GM20431 (cell line): ENCODE results near the gene ADCY3.

Experiments
- in situ Hi-C: fragments of 300-500 bp; cut with MseI, MboI; formaldehyde crosslinking; loops from one replicate; pipeline ENCODE4 v1.15.0; 2020; ENCODE audit warnings: low sequenced_read_pairs; ENCODE audit not compliant: unreplicated experiment

Gene ADCY3

DNA sequence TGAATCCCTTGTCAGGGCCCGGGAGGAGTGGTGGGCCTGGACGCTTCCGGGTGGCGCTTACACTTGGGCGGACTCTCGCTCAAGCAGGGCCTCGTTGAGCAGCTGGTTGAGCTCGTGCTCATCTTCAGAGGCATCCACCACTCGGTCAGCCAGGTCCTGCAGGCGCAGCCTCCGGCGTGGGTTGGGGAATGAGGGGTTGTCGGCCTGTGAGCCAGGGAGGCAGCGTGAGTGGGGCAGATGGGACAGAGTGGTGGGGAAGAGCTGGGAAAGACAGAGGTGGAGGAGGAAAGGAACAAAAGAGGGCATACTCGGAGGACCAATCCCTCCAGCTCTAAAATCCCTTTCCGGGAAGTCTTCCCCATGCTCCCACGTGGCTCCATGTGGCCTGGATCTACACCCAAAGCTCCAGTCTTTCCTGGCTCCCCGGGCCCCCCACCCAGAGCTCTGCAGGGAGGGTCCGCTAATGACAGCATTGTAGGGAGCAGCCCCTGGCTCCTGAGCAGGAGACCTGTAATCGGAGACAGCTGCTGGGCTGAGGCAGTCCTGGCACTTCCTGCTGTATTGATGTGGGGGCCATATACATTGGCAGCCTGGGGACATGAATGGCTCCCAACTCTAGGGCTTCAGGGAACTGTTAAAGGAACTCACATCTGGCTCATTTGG lies 85.2 kb downstream of the ADCY3 start:
- in situ Hi-C loops: no loop called here

DNA sequence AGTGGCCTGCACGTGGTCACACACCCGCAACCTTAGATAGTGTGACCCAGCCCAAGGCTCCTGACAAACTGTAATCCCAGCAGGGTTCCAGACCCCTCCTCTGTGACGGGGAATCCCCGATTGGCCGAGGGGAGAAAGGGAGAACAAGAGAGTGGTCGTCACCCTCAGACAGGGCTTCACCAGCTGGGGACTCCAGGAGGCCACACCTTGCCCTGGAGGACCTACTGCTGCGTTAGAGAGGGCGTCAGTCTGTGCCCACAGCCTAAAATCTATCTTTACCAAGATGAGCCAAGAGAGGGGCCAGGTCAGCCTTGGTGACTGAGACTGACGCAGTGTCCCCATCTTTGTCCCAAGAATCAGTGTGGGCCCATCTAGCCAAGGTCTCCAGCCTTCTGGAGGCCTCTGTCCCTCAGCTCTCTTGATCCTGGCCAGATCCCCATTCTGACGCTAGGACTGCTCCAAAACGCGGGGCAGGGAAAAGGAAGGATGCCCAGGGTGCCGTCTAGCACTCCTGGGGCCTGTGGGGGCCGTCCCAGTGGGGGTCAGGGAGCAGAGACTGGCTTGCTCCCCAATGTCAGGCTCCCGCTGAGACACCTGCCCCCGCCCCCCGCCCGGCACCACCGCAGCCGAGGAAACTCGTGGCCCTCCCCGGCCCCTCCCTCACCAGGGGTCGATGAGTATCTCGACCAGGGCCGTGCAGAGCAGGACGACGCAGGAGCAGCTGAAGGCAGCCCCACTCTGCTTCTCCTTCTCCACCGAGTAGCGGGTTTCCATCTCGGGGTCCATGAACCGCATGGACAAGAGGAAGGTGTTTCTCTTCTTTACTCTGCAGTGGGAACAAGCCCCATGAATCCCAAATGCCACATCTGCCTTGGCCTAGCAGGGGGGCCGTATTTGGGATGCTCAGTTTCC lies 86.0 kb downstream of the ADCY3 start:
- in situ Hi-C loops: no loop called here

DNA sequence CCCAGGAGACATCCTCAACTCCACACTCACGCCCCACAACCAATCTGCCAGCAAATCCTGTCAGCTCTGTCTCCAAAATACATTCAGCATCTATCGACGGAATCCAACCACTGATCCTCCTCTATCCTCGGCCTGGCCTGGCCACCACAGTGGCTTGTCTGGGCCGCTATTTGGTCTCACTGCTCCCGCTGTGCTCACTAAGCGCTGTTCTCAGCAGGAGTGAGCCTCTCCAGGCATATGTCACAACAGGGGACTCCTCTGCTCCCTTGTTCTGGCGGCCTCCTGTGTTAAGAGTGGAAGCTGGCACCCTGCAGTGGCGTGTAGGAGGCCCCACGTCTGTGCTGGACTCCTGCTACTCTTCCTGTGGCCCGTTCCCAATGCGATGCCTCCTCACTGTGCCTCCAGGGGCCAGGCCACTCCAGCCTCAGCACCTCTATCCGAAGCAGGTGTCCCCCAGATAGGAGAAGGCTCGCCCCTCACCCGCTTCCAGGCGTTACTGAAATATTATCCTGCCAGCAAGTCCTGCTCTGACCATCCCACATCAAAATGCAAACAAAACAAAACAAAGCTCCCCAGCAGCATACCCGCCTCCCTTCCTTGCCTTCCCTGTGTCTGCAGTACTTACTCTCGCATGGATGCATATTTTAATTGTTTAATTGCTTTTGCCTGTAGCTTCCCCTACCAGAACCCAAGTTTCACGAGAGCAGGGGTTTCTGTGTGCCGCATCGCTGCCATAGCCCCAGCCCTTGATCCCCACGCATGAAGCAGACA lies 86.9 kb downstream of the ADCY3 start:
- in situ Hi-C loops: no loop called here

DNA sequence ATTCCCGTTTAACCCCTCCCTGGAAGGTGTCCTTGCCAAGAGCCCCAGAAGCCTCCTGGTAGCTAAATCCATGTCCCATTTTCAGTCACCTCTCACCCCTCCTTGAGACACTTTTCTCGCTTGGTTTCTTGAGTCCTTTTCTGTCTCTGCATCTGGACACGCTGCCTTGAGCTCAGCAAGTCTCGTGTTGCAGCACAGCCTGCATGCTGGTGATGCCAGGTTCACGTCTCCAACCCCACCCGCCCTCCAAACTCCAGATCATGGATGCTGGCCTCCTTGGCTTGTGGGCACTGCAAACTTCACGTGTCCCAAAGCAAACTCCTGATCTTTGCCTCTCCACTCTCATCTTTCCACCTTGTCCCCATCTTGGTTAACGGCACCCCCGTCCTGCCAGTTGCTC lies 87.5 kb downstream of the ADCY3 start:
- in situ Hi-C loops: no loop called here

DNA sequence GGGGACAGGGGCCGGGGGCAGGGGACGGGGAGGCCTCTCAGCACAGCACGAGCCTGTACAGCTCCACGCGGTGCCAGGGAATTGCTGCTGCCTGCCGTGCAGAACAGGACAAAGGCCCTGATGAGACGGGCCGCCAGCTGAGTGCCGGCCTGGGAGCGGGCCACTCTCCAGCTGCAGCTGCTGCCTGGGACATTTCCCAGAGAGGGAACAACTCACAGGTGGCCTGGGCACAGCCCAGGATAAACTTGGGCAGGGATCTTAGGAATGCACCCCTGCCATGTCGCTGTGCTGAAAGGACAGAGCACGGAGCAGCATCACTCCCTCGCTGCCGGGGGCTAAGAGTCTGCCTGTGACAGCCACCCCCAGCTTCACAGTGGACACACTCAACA lies 88.0 kb downstream of the ADCY3 start:
- in situ Hi-C loops: no loop called here

DNA sequence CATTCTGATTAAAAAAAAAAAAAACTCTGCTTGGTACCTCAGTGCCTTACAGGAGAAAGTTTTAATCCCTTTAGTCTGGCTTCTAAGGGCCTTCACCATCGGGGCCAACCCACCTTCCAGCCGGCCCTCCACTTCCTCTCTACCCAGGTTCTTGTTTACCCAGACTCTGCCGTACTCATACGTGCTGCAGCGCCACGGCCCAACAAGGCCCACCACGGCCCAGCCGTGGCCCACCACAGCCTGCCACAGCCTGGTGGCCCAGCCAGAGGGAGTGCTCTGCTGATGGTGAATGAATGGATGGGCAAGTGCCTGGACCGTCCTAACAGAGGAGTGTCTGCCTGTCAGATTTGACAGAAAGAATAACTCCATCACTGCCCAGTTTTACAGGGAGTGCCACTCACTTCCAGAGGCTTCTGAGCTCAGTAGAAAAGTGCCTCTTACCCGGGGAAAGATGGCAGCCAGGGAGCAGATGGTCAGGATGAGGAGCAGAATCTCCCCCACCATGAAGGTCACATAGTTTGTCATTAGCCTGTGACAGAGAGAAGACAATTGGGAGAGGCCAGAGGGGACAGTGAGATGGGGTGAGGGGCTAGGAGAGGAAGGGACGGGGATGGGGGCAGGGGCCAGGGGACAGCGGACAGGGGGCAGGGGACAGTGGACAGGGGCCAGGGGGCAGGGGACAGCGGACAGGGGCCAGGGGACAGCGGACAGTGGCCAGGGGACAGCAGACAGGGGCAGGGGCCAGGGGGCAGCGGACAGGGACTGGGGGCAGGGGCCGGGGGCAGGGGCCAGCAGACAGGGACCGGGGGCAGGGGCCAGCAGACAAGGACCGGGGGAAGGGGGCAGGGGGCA lies 88.6 kb downstream of the ADCY3 start:
- in situ Hi-C loops: no loop called here

DNA sequence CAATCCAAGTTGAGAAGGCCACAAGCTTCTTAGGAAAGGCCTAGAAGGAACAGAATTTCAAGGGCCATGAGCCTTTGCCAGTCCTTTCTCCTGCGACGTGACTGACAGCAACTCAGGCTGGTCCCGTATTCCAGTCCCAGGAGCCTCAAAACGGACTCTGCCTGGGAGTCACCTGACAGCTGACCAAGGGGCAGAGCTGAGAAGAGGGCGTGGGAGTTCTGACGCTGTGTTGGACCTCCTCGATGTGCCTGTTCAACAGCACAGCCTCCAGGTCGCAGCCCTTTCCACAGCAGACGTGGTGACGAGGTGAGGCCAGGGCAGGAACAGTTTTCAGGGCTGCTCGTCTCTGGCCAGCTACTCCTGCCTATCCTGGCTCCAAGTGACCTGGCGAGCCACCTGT lies 89.3 kb downstream of the ADCY3 start:
- in situ Hi-C loops: no loop called here

DNA sequence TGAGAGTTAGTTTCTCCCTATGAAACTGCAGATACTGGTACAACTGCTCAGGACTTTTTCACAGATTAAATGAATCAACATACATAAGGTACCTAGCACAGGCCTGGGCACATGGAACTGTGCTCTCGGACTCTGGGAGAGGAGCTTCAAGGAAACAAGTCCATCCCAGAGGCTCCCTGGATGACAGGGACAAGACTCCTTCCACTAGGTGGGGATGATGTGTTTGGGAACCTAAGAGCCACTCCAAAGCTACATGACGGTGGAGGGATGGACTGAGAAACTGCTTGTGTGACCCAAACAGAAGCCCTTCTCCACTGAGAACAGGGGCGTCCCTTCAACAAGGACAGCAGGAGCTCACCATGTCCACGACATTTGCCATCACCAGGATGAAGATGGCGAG lies 89.7 kb downstream of the ADCY3 start:
- in situ Hi-C loops: no loop called here

DNA sequence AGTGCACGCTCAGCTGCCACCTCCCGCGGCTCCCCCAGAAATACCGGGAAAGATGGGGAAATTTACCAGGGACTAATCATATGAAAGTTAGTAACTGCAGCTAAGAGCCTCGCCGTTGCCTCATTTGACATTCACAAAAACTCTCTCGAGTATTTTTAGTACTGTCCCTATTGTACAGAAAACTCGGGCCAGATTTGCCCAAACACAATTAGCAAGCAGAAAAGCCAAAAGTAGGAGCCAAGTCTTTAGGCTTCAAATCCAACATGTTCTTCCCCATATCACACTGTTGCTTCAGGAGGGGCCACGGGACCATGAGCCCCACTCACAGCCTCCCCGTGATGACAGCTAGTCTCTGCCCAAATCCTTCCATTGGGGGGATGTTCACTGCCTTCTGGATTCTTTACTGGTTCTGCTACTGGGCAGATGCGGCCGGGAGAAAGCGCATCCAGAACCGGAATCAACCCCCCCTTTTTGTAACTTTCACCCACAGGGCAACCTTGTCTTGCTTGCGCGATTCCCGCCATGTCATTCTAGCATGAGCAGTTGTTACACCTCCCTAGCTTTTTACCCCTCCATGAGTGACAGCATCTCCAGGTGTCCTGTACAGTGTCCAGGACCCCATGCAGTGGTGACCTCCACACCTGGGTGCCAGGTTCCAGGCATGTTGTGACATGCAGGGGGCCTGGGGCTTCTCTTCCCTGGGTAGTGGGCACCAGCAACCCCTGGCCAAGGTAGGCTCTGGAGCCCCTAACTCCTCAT lies 91.6 kb downstream of the ADCY3 start:
- in situ Hi-C loops: no loop called here

DNA sequence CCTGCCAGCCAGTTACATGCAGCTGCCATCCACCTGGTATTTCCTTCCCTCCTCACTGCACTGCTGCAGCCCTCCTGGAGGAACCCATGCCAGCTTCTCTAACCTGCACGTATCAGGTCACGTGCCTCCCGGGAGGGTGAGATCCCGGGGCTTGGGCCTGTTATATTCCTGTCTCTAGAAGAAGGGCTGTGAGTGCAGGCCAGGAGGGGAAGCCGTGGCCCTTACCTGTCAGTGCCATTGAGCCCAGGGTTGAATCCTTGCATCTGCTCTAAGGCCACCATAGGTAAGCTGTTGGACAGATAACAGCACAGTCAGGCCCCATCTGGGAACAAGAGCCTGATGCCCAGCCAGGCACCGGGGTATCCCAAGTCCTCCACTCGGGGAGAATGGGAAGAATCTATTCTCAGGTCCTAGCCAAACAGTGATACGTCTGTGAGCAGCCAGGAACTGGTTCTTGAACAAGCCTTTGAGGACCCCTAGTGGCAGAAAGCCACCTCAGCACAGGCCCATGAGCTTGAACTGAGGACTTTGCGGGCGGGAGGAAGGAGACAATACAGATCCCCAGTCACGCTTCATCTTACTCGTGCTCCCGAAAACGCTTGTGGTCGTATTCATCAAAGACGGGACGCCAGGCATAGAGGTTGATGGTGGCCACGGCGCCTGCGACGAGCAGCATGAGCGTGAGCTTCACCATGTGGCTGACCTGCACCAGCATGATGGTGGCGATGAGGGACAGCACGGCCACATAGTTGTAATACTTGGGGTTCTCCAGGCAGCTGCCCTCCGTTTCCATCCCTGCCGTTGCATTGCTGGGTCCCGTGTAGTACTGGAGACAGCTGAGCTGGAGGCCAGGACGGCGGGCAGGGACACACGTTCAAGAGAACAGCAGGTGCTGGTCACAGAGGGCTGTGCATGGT lies 92.5 kb downstream of the ADCY3 start:
- in situ Hi-C loops: no loop called here

DNA sequence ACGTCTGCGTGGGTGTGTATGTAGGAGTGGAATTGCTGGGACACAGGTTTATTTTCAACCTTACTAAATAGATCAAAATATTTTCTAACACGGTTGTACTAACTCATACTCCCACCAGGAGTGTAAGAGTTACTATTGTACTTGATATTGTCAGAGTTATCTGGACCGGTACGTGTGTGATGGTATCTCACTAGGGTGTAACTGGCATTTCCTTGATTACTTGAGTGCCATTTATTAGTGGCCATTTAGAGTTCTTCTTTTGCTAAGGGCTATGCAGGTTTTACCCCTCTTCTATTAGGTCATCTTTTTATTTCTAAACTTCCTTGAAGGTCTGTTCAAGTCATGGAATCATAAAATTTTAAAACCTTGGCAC lies 93.3 kb downstream of the ADCY3 start:
- in situ Hi-C loops: no loop called here

DNA sequence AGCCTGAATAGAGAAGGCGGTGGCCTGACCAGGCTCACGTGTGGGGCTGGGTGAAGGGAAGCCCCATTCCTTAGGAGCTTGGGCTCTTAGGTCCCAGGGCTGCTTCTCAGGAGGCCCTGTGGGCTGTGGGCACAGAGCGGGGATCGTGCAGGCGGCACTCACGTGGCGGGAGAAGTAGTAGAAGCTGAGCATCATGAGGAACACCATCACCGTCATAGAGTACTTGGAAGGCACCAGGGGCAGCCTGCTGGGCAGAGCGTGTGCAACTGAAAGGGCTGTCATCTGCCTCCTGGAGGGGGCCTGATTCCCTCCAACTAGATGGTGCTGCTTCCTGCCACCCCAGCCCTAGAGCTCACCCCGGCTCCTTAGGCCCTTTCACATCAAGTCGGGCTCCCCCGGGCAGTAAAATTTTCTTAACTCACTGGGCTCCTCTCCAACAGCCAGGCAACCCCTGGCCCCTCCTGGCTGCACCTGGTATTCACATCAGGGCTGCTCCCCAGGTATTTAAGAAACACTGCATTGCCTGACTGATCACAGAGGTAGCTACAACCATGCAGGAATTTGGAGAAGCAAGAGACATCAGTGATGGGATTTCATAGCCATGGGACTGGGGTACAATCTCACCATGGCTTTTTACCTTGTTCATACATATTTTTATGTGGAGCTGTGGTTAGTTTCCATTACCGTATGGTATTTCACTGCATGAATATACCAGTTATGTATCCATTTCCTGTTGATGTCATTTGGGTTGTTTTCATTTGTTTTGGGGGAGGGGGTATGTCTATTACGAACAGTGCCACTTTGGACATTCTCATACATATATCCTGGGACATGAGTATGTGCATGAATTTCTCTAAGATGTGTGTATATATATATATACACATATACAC lies 93.9 kb downstream of the ADCY3 start:
- in situ Hi-C loops: no loop called here

DNA sequence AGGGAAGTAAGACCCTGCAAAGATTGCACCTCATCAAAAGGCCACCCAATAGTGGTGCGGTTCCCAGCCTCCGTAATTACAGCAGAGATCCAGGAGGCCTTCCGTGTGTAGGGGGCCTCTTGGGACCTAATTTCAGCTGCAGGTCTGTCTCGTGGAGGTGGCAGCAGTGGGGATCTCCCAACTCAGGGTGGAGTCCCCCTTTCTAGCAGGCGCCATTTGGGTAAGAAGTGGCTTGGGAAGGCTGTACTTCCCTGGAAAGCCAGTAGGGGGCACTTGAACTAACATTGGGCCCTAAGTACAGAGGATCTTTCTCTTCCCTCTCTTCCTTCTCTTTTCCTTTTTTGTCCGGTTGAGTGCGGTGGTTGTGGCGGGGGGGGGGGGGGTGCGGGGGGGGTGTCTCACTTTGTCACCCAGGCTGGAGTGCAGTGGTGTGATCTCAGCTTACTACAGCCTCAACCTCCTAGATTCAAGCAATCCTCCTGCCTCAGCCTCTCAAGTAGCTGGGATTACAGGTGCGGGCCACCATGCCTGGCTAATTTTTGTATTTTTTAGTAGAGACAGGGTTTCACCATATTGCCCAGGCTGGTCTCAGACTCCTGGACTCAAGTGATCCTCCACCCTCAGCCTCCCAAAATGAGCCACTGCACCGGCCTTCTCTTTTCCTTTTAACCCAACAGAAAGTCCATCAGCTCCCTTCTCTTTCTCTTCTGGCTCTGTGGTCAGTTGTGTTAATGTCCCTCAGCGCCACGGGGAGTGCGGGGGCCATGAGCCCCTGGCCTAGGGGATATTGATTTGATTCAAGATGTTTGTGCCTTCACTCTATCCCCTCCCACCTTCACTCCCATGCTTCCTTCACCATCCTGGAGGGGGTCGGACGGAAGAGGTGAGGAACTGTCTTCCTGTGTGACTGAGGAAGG lies 94.8 kb downstream of the ADCY3 start:
- in situ Hi-C loops: loop anchor here (5.0 kb wide), 1 partner anchor 413 kb away; no protein-coding TSS in a partner anchor

DNA sequence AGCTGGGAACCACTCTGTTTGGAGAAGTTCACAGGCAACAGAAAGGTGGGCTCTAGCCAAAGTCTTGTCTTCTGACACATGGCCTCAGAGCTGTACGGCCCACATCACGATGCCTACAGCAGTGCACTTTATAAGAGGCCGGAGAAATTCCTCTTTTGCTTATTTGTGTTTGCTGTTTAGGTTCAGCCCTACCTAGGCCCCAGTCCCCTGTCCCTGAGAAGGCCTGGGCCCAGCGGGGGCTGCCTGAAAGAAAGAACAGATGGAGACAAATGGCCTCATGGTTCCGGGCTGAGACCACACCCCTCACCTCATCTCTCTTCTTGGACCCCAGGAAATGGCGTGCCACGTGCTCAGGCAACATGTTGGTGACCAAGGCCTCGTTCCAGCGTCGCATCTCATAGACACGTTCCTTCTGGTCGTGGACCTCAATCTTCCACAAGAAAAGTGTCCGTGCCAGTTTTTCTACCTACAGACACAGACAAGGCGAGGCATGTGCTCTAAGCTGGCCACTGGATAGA lies 95.9 kb downstream of the ADCY3 start:
- in situ Hi-C loops: loop anchor here (5.0 kb wide), 1 partner anchor 412 kb away; no protein-coding TSS in a partner anchor

DNA sequence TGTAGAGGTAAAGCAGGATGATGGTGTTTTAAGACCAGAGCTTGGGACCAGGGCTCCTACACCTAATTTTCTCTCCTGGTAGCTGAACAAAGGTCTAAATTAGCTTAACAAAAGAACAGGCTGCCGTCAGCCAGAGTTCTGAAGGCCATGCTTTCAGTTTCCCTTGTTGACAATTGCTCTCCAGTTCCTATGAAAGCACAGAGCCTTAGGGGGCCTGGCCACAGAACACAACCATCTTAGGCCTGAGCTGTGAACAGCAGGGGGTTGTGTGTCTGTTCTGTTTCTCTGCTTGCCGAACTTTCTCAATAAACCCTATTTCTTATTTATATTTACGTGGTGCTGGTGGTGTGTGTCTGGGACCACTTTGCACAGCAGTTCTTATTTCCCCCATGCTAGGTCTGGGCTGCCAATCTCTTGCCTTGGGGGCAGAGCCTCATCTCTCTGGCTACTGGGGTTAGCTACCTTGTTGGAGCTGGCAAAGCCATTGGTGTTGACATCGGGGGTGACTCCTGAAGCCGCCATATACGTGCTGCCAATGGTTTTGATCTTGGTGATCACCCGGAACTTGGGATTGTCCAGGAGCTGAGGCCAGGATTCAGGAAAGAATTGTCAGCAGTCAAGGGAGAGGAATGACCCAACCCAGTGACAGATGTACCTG lies 97.9 kb downstream of the ADCY3 start:
- in situ Hi-C loops: loop anchor here (5.0 kb wide), 1 partner anchor 410 kb away; no protein-coding TSS in a partner anchor
